Kidney glomerular epithelial cell (primary cell): ENCODE results near the gene PCP4L1.
"Not testable (repeated sequence)": the region's sequence is repeated elsewhere in the genome, so short reads cannot be mapped to it uniquely, and the experiment has no call there.

ENCODE experiments used
- DNase-seq: peaks from one replicate; lab custom pipeline; 2025; lab: John Stamatoyannopoulos, UW

The PCP4L1 gene

DNA sequence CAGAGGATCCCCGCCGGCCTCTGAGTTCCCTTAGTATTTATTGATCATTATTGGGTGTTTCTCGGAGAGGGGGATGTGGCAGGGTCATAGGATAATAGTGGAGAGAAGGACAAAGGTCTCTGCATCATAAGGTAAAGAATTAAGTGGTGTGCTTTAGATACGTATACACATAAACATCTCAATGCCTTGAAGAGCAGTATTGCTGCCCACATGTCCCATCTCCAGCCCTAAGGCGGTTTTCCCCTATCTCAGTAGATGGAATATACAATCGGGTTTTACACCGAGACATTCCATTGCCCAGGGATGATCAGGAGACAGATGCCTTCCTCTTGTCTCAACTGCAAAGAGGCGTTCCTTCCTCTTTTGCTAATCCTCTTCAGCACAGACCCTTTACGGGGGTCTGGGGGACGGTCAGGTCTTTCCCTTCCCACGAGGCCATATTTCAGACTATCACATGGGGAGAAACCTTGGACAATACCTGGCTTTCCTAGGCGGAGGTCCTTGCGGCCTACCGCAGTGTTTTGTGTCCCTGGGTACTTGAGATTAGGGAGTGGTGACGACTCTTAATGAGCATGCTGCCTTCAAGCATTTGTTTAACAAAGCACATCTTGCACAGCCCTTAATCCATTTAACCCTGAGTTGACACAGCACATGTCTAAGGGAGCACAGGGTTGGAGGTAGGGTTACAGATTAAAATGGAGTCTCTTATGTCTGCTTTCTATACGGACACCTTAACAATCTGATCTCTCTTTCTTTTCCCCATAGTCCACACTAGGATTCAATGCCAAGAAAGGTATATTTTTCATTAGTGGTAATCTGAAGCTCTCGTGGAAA is 57.5 kb downstream of the PCP4L1 start:
- not testable (repeated sequence) for DNase-seq

DNA sequence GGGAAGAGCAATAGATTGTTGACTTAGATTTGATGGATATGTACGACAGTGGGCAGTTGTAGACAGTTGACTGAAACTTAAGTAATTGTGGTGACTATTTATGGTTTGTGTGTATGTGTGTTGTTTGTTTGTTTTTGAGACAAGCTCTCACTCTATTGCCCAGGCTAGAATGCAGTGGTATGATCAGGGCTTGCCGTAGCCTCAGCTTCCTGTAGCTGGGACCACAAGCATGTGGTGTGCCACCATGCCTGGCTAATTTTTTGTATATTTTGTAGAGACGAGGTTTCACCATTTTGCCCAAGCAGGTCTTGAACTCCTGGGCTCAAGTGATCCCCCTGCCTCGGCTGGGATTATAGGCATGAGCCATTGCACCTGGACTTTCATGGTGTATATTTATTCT is 65.5 kb downstream of the PCP4L1 start:
- no peak for DNase-seq

DNA sequence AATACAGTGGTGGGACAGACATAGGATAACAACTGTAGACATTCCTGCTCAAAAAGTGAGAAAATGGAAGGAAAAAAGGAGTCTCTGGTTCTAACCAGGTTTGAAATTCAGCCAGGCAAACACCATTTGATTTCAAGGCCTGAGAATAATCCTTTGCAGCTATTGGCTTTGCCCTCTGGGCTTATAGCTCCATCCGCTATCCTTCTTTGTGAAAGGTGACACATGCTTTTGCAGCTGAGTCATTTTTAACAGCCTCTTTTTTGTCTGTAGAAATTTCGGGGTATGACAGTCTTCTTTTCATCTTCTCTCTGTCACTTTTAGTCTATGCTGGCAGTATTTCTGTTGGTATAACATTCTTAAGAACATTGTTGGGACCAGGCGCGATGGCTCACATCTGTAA is 71.8 kb downstream of the PCP4L1 start:
- no peak for DNase-seq

- DNase-seq = no peak
Observed at GRCh38 chr1:161333166-161333565, 74.6 kb downstream of the PCP4L1 start.
